ENCODE measurements around the gene NOX4. TPM values are rescaled to one million over a fixed set of nuclear protein-coding genes. Genes with fewer than 3 reads are reported as not detected.
"Not testable (repeated sequence)": the region's sequence is repeated elsewhere in the genome, so short reads cannot be mapped to it uniquely, and the experiment has no call there.

NOX4 gene
- total RNA-seq, 1 experiment from 2014 or later = not detected

DNA sequence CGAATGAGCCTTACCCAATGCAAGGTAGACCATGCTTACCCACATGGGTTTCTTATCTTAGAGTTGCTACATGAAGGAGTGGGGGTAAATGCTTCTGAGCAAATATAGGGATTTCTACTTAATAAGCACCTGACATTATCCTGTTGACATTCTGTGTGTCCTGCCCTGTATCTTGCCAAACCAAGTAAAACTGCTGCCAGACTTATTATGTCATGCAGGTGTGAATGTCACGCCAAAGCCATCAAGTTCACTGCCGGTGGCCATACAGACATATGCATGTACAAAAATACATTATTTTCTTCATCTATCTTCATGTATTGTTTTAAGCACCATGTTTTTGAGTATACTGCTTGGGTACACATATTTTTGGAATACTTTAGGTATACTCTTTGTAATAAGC, 70.2 kb downstream of the NOX4 start:
- H3K27me3 Mint-ChIP-seq (ENCODE audit: insufficient read depth, unreplicated experiment) = peaks cover 68% of the 10 kb centered on the region
- no peak overlapping the region for H3K4me3 Mint-ChIP-seq (ENCODE audit: unreplicated experiment)
- ChIA-PET POLR2A (no interaction called here), CTCF (no interaction called here)
- TF ChIP-seq, protein P1, sequence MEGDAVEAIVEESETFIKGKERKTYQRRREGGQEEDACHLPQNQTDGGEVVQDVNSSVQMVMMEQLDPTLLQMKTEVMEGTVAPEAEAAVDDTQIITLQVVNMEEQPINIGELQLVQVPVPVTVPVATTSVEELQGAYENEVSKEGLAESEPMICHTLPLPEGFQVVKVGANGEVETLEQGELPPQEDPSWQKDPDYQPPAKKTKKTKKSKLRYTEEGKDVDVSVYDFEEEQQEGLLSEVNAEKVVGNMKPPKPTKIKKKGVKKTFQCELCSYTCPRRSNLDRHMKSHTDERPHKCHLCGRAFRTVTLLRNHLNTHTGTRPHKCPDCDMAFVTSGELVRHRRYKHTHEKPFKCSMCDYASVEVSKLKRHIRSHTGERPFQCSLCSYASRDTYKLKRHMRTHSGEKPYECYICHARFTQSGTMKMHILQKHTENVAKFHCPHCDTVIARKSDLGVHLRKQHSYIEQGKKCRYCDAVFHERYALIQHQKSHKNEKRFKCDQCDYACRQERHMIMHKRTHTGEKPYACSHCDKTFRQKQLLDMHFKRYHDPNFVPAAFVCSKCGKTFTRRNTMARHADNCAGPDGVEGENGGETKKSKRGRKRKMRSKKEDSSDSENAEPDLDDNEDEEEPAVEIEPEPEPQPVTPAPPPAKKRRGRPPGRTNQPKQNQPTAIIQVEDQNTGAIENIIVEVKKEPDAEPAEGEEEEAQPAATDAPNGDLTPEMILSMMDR (IDR thresholded peaks at IDR 0.05; ENCODE audit: unreplicated experiment) = no peak
- intact Hi-C loops (cut with micrococcal nuclease) = no loop called here
- no peaks in the 10 kb centered on the region for H3K36me3 Mint-ChIP-seq (ENCODE audit: insufficient read depth, unreplicated experiment)
- H3K4me1 Mint-ChIP-seq (ENCODE audit: insufficient read depth, unreplicated experiment) = no peaks in the 10 kb centered on the region
- DNase-seq (ENCODE audit: unreplicated experiment) = no peak
- H3K27ac Mint-ChIP-seq (ENCODE audit: low read depth, unreplicated experiment) = no peak overlapping the region
- no peaks in the 10 kb centered on the region for H3K9me3 Mint-ChIP-seq (ENCODE audit: unreplicated experiment)
- BruUV-seq (replicated peaks) = no TSS peak

DNA sequence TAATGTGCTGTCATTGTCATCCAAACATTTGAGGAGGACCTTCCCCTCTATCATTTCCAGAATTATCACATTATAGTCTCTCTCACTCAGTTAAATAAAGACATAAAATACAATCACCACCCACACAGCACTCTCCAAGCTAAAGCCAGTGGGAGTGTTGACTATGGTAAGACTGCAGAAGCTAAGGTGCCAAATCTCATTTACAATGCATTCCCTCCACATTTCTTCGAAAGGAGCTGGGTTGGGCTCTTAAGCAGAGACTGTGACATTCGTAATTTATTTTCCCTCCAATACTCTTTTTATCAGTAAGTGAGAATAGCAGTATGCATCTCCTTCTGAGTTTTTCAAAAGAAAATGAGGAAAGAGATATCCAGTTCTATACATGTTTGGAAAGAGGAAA, 74.2 kb downstream of the NOX4 start:
- Mint-ChIP-seq H3K36me3 (ENCODE audit: insufficient read depth, unreplicated experiment) (no peaks in the 10 kb centered on the region), H3K9me3 (ENCODE audit: unreplicated experiment) (peaks cover 2% of the 10 kb centered on the region), H3K4me1 (ENCODE audit: insufficient read depth, unreplicated experiment) (no peaks in the 10 kb centered on the region), H3K27ac (ENCODE audit: low read depth, unreplicated experiment) (no peak overlapping the region), H3K4me3 (ENCODE audit: unreplicated experiment) (no peak overlapping the region), H3K27me3 (ENCODE audit: insufficient read depth, unreplicated experiment) (peaks cover 65% of the 10 kb centered on the region)
- intact Hi-C loops (cut with micrococcal nuclease) = no loop called here
- no TSS peak for BruUV-seq (replicated peaks)
- CTCF ChIA-PET = no interaction called here
- POLR2A ChIA-PET = no interaction called here
- DNase-seq (ENCODE audit: unreplicated experiment) = no peak
- TF ChIP-seq, protein P1 (IDR thresholded peaks at IDR 0.05; ENCODE audit: unreplicated experiment) = no peak

DNA sequence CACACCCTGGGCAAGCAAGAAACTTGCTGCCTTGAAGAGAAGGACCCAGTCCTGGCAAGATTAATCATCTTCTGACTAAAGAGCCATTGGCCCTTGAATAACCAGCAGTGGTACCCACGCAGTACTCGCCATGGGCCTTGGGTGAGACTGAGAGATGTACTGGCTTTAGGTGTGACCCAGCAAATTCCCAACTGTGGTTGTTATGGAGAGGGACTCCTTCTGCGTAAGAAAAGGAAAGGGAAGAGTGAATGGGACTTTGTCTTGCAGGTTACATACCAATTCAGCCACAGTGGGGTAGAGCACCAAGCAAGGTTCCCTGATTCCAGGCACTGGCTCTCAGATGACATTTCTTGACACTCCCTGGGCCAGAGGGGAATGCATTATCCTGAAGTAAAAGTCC, 80.1 kb downstream of the NOX4 start:
- POLR2A ChIA-PET; H3K4me3 Mint-ChIP-seq (ENCODE audit: unreplicated experiment); intact Hi-C loops (cut with micrococcal nuclease); CTCF ChIA-PET; H3K27ac Mint-ChIP-seq (ENCODE audit: low read depth, unreplicated experiment); DNase-seq (ENCODE audit: unreplicated experiment); H3K36me3 Mint-ChIP-seq (ENCODE audit: insufficient read depth, unreplicated experiment); BruUV-seq (replicated peaks); H3K4me1 Mint-ChIP-seq (ENCODE audit: insufficient read depth, unreplicated experiment): not testable (repeated sequence)
- Mint-ChIP-seq H3K27me3 (ENCODE audit: insufficient read depth, unreplicated experiment) (peaks cover 46% of the 10 kb centered on the region), H3K9me3 (ENCODE audit: unreplicated experiment) (peaks cover 10% of the 10 kb centered on the region)

- POLR2A ChIA-PET; CTCF ChIA-PET; intact Hi-C loops (cut with micrococcal nuclease); DNase-seq (ENCODE audit: unreplicated experiment); H3K36me3 Mint-ChIP-seq (ENCODE audit: insufficient read depth, unreplicated experiment); H3K4me1 Mint-ChIP-seq (ENCODE audit: insufficient read depth, unreplicated experiment); BruUV-seq (replicated peaks); H3K27ac Mint-ChIP-seq (ENCODE audit: low read depth, unreplicated experiment); H3K4me3 Mint-ChIP-seq (ENCODE audit: unreplicated experiment): not testable (repeated sequence)
- H3K27me3 Mint-ChIP-seq (ENCODE audit: insufficient read depth, unreplicated experiment) = peaks cover 42% of the 10 kb centered on the region
- H3K9me3 Mint-ChIP-seq (ENCODE audit: unreplicated experiment) = peaks cover 10% of the 10 kb centered on the region
These were observed 80.5 kb downstream of the NOX4 start for GRCh38 chr11:89410666-89411065.

- H3K4me1 Mint-ChIP-seq (ENCODE audit: insufficient read depth, unreplicated experiment); H3K4me3 Mint-ChIP-seq (ENCODE audit: unreplicated experiment); DNase-seq (ENCODE audit: unreplicated experiment); H3K36me3 Mint-ChIP-seq (ENCODE audit: insufficient read depth, unreplicated experiment); H3K27ac Mint-ChIP-seq (ENCODE audit: low read depth, unreplicated experiment); BruUV-seq (replicated peaks); POLR2A ChIA-PET: not testable (repeated sequence)
- CTCF ChIA-PET = interaction anchor here (0.7 to 1.2 kb wide), 3 partner anchors 76 to 1026 kb away, joined by 3 to 4 read pairs (median 4); no protein-coding TSS in a partner anchor
- intact Hi-C loops (cut with micrococcal nuclease) = loop anchor here (5.0 kb wide), 1 partner anchor 316 kb away; no protein-coding TSS in a partner anchor
- Mint-ChIP-seq H3K9me3 (ENCODE audit: unreplicated experiment) (peaks cover 10% of the 10 kb centered on the region), H3K27me3 (ENCODE audit: insufficient read depth, unreplicated experiment) (peaks cover 29% of the 10 kb centered on the region)
These were observed 82.7 kb downstream of the NOX4 start for GRCh38 chr11:89408441-89408840.

Measured in MCF 10A (cell line).